LNCAP (cell line): Measurements from ENCODE around the gene MYOF.

Experiments used
- CTCF ChIP-seq: fragments of 450-650 bp; IDR thresholded peaks from 2 replicates; pipeline ENCODE4 v1.5.1; 2017; ENCODE audit warnings: mild to moderate bottlenecking

MYOF gene

DNA sequence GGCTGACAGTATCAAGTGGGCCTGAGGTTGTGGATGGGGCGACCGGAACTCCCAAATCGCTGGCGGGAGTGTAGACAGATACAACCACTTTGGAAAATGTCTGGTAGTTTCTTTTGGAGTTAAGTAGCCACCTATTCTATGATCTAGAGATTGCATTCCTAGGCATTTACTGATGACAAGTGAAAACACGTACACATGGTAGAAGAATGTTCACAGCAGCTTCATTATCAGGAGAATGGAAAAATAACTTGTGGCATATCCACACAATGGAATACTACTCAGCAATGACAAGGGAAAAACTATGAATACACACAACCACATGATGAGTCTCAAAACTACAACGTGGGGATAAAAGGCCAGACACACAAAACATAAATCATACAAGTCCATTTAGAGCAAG is 146.0 kb downstream of the MYOF start:
- TF ChIP-seq CTCF: no peak

- TF ChIP-seq CTCF: no peak
Observed at GRCh38 chr10:93334901-93335327, 147.2 kb downstream of the MYOF start.

- TF ChIP-seq CTCF: no peak
Observed at GRCh38 chr10:93334181-93334580, 148.0 kb downstream of the MYOF start.

DNA sequence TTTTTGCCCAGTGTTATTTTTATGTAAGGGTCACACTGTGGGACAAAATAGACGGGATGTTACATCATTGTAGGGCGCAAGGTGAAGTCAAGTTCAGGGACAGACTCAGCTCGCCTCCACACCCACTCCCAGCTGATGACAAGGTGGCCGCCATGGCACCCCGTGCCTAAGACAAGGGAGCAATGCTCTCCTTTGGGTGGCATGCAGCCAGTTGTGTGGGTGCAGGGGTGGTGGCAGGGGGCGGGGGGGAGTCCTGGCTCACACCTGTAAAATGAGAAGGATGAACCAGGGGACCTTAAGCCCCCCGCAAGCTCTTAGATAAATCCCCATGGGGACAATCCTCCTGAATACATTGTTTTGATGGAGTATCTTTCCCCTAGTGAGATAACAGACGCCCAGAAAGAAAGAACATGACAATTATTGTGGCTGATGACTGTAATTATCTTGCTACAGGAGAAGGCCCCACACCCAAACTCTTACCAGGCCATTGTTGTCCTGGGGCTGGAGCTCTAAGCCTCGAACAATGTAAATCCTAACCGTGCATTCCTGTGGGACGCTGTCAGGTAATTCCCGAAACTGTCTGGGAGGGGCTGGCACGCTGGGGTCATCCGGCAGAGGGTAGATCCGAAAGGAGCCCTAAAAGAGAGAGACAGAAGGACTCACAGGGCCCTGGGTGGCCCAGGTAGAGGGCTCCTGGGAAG is 148.7 kb downstream of the MYOF start:
- TF ChIP-seq CTCF: no peak

- TF ChIP-seq CTCF: no peak
Observed at GRCh38 chr10:93330824-93331223, 151.3 kb downstream of the MYOF start.

DNA sequence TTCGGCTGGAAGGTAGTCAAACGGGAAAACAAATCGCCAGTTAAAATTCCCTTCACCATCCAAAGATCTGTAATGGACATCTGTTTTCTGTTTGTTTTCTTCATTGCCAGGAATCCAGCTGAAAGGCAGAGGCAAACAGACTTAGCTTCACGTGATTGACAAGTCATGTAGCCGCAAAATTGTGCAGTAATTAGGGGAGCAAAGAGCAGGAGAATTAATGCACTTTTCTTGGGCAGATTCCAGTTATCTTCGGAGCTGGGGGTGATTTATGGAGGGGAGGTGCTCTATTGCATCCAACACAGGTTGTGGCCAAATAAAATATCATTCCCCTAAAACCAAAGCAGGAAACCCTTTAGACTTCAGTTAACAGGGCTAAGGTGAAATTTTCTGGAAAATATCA is 162.2 kb downstream of the MYOF start:
- TF ChIP-seq CTCF: no peak

DNA sequence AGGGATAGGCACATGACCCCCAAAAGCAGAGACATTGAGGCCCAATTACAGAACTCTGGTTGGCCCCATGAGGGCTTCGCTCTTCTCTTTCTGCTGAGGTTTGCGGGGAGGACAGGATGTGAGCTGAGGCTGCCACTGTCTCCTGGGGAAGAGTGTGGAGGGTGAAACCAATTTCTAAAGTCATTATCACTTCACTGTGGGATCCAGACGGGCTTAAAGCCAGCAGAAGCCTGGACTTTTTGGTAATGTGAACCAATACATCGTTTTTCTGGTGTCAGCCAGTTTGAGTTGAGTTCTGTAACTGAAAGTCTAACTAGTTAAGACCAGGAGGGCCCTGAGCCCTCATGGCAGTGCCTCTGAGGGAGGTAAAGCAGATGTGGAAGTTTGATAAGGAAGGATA is 163.0 kb downstream of the MYOF start:
- TF ChIP-seq CTCF: no peak

DNA sequence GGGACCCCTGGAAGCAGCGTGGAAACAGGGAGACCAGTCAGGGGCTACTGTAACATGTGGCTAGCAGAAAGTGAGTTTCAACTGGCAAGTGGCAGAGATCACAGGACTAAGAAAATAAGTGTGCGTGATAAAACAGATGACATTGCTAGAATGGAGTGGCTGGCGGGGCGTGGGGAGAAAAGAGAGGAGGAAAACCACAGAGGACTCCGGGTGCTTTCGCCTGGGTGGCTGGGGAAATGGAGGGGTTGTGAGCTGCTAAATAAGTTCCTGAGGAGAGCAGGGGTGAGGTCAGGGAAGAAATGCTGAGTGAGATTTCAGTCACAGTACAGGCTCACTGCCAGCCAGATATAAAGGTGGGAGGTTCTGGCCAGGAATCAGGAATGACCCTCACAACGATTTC is 166.9 kb downstream of the MYOF start:
- TF ChIP-seq CTCF: no peak
